GM18508 (cell line): ENCODE results near the gene MEIOB.
"Not testable (repeated sequence)": the region's sequence is repeated elsewhere in the genome, so short reads cannot be mapped to it uniquely, and the experiment has no call there.

Experiments used
- ATAC-seq: cut with Tn5 transposase; IDR thresholded peaks from one replicate; pipeline ENCODE4 v1.9.1; 2021; ENCODE audit warnings: moderate number of reproducible peaks; ENCODE audit not compliant: insufficient read depth, unreplicated experiment

MEIOB gene

DNA sequence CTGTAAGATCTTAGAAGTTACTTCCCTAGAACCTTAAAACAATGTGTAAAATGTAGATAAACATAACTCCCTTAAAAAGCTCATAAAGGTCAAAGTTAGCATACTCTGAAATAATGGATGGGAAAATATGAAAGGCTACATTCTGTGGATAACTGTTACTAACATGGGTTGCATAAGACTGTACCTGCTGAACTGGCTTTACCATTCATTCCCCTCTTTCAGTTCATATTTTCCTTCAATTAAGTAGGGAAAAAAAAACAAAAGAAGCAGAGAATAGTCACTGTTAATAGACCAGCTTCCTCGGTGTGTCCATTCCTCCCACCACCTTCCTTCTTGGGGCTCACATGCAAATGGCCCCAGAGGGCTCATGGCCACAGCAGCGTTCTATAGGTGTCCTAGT, 7.5 kb upstream of the MEIOB start:
- no peak for ATAC-seq

DNA sequence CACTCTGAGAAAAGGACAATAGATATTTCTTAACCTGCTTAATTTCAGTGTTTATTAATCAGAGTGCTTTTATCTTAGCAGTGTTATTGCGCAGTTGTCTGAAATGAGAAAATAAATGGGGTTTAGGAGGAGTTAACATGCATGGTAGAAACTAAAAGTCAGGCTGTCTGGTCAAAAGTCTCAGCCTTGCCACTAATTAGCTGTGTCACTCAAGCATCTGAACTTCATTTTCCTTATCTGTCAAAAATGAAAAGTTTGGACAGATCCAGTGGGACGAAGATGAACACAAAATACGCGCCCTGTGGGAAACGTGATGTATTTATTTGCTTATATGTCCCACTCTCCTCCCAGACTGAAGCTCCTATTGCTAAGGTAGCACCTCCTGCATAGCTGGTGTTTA, 6.3 kb upstream of the MEIOB start:
- ATAC-seq = no peak

DNA sequence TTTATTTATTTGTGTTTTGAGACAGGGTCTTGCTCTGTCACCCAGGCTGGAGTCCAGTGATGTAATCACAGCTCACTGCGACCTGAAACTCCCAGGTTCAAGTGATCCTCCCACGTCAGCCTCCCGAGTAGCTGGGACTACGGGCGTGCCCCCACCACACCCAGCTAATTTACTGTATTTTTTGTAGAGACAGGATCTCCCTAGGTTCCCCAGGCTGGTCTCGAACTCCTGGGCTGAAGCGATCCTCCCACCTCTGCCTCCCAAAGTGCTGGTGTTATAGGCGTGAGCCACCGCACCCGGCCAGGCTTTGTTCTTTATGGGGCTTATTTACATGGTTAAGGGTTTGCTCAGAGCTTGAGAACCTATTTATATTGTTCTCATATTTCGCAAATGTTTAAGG, 5.8 kb upstream of the MEIOB start:
- ATAC-seq = no peak

DNA sequence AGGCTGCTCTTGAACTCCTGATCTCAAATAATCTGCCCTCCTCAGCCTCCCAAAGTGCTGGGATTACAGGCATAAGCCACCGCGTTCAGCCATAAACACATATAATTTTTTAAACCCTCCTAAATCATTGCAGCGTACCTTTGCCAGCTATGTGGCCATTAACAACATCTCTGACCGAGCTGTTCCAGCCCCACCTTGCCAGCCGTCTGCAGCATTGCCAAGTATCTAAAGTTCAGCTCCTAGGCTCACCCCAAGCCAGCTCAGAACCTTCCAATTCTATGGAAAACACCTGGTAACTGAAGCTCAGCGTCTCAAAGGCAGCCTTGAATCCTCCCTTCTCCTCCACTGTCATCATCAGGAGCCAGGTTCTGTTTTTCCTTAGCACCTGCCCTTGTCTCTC, 5.1 kb upstream of the MEIOB start:
- ATAC-seq = no peak

DNA sequence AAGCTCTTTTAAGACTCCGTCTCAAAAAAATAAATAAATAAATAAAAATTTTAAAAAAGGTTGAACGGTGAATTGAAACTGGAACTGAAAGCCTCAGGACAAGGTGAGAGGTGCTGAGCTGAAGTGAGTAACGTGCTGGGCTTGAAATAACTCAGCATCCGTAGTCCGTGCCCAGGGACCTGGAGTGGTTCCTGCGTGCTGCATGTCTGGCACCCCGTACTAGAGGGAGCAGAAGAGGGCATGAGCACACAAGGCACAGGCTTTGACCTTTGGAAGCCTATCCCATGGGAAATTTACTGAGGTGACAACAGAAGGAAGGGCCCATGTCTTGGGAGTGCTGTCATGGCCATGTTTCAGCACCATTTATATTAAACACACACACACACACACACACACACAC, 4.5 kb upstream of the MEIOB start:
- ATAC-seq = no peak

DNA sequence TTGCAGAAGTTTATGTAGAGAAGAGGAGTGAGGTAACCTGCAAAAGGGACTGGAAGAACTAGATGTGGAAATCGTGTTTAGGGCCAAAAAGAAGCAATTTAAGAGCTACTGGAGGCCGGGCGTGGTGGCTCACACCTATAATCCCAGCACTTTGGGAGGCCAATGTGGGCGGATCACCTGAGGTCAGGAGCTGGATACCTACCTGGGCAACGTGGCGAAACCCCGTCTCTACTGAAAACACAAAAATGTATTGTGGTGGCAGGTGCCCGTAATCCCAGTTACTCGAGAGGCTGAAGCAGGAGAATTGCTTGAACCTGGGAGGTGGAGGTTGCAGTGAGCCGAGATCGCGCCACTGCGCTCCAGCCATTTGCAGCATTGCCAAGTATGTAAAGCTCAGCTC, 4.1 kb upstream of the MEIOB start:
- not testable (repeated sequence) for ATAC-seq

DNA sequence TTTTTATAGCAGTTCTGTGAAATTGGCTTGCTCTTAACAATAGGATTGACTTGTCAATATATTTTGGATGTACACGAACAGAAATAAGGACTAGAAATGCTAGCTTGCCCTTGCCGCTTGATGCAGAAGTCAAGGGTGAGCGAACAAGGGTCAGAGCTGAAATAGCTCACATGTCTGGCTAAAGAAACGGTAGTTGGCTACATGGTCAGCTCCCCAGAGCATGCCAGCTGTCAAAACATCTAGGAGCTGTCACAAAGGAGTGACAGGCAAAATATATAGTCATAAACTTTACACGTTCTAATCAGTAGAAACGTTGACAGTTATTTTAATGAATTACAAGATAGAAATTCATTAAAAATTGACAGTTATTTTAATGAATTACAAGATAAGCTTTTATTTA, 2.9 kb upstream of the MEIOB start:
- ATAC-seq = no peak

DNA sequence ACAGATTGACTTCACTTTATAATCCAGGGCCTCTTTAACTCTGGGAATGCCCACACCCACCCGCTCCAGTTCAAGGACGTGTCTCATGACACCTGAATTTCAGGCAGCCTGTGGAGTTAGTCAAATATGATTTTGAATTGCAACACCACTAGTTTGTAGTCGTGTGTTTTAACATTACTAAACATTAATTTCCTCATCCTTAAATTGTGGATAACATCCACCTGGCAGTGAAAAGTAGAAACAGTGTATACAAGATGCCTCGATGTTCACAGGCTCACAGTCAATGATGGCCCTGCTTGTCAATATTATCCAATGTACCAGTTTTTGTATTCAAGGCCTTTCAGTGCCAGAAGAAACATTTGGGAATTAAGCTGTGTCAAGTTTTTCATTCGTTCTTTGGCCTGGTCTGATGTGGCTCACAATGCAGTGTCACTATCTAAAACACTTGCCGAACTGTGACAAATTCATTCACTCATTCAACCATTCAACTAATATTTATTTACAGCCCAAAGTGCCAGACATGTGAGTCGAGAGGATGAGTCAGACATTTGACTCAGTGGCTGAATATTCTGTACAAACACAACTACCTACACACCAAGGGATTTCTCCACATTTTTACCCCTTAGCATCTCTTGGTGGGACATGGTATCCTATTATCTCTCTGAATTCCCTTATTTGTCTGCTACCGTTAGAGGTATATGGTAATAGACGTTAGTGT, 1.4 kb downstream of the MEIOB start:
- no peak for ATAC-seq

DNA sequence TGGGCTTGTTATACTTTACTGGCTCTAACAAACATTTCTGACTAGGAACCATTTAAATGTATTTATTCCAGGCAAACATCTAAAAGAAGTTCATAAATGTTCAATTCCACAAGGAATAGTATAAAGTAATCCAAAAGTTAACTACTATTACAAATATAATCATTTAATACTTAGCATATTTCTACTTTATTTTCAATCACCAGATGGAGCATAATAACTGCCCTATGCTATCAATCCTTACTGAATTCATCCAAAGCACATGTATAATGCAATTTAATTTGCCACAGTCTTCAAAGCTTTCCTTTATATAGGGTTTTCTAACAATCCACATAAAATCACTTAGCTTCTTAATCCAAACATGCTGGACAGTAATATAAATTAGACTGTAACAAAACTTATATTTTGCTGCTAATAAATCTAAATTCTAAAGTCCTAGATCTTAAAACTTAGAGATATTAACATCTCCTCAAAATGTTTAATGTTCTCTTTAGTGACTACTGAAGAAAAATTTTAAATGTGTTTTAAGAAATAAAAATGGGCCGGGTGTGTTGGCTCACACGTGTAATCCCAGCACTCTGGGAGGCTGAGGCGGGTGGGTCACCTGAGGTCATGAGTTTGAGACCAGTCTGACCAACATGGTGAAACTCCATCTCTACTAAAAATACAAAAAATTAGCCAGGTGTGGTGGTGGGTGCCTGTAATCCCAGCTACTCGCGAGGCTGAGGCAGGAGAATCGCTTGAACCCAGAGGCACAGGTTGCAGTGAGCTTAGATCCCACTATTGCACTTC, 5.9 kb downstream of the MEIOB start:
- no peak for ATAC-seq

DNA sequence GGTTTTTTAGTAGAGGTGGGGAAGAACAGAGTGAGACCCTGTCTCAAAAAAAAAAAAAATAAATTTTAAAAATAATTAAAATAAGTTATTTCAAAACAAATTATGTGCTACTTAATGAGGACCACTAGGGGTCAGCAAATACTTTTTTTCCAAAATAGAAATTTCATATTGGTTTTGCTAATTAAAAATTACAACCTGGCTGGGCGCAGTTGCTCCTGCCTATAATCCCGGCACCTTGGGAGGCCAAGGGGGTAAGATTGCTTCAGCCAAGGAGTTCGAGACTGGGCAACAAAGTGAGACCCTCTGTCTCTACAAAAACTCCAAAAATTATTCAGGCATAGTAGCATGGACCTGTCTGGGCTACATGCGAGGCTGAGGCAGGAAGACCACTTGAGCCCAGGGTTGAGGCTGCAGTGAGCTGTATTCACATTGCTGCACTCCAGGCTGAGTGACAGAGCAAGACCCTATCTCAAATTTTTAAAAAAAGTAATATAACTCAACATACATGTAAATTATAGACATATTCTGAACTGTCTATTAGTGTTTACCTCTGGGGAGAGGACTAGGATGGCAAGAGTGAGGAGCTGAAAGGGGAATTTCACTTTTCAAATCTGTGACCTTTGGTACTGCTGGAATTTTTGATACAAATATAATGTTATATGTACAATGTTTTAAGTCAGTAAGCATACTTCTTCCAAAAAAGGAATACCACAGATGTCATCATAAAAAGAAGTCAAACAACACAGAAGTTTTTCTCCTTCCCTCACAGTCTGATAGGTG, 8.1 kb downstream of the MEIOB start:
- no peak for ATAC-seq

DNA sequence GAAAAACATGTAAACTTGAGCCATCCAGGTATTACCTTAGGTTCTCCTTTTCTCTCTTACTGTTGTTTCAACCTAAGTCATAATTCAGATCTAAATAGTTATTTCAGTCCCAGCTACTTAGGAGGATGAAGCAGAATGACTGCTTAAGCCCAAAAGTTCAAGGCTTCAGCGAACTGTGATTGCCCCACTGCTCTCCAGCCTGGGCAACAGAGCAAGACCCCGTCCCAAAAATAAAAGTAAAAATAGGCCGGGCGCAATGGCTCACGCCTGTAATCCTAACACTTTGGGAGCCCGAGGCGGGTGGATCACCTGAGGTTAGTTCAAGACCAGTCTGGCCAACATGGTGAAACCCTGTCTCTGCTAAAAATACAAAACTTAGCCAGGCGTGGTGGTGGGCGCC, 9.6 kb downstream of the MEIOB start:
- no peak for ATAC-seq

DNA sequence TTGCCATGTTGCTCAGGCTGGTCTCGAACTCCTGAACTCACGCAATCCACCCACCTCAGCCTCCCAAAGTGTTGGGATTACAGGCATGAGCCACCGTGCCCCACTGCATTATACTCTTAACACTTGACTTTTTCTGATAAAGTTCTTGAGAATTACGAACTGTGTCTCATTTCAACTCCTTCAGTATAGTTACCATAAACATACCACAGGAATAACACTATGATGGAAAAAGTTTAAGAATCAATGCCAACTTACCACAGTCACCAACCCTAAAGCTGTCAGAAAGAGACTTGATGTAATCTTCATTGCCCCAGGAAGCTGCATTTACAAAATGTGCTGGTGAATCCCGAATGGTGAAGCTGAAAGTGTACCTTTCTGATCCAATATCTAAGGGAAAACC, 10.2 kb downstream of the MEIOB start:
- ATAC-seq = no peak

DNA sequence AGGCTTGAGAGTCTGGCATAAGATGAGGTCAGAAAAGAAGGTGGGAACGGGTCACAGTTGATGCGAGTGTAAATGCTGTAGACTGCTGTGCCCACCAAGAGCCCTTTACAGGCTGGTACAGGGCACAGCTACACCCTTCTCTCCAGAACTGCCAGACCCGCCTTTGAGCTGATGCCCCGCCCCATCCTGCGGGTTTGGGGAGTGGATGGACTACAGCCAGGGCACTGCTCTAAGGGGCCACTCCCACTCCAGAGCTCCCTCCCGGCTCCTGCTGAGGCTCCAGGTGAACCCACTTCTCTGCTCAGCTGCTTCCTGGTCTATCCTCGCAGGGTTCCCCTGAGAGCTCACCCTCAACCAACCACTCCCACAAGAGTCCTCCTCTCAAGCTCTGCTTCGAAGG, 12.3 kb downstream of the MEIOB start:
- ATAC-seq = no peak

DNA sequence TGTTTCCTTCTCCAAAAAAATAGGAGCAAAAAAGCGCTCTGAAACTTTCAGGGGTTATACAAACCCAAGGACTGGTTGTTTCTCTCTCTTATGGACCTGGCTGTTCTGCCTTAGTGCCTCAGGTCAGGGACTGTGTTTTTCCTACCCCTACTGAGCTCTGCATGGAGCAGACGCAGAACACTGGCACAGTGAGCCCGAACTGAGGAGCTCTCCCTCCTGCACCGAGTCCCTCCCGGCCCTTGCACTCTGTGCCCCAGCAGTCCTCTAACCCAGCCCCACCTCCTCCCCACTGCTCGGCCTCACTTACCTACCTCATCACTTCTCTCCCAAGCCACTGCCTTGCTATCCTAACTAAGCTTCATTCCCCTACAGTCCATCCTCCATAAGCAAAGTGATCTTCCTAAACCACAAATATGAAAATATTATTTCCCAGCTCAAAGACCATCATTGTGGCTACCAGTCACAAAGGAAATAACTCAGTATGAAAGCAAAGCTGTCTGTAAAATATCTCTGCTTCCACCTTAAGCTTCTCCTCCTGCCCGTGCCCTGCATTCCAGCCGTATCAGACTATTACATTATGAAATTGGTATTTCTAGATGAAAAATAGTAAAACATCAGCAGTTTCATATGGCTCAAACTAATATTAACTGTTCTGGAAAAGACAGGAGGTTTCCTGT, 13.6 kb downstream of the MEIOB start:
- no peak for ATAC-seq

DNA sequence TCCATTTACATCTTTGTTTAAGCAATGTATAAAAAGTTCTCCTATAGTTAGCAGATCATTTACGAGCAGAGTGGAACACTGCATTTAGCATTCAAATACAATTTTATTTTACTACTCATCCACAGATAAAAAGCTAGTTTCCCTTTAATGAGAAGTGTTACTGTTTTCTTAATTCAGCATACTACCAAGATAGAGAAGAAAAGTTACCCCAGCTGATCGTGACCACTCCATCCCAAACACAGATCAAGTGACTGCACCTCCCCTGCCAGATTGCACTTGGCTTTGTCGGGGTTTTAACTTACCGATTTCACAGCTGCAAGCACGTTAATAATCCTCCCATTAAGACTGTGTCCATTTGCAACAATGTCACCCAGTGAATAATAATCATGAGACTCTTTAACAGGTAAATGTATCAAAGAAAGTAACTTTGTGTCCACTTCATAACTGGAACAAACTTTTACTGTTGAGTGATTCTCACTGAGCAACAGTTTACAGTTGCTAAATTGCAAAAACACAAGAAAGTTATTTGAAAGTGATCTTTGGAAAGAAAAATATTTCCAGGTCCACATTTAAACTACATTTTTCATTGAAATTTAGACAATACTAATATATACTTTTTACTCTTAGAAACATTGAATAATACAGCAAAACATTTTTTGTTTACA, 14.4 kb downstream of the MEIOB start:
- ATAC-seq = no peak

DNA sequence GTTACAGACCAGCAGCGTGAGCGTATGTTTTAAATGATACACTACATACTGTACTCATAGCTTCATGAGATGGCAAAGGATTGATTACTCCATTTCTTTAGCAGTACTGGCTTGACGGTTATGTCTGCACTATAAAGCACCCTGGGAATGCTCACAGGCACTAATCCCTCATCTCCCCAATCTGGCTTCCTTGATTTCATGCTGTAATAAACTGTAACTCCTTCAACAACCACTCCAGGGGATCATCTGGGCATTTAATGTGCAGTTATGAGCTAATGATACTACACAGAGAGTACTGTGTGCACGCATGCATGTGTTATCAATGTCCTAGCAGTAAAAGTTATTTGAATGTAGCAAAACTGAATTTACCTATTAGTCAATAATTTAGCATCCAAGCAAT, 20.2 kb downstream of the MEIOB start:
- ATAC-seq = no peak

DNA sequence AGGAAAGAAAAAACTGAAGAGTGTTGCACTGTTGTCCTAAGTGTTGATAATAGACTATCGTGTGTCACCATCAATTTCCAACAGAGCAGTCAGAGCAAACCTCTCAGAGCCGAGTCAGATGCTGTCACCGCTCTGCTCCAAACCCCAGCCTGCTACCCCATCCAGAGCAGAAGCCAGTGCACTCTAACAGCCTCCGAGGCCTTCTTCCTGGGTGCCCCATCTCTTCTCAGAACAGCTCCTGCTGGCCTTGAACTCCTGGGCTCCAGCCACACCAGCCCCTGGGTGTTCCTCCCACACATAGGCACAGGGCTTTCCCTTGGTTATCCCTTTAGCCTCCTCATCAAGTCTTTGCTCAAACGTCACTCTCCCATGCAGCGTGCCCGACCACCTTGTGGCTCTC, 21.0 kb downstream of the MEIOB start:
- no peak for ATAC-seq

DNA sequence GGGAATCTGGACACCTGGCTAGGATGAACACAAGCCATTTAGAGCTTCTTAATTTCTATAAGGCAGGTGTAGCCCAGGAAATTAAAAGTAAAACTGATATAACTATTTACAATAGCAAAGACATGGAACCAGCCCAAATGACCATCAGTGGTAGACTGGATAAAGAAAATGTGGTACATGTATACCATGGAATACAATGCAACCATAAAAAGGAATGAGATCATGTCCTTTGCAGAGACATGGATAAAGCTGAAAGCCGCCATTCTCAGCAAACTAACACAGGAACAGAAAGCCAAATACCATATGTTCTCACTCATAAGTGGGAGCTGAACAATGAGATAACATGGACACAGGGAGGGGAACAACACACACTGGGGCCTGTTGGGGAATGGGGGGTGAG, 25.5 kb downstream of the MEIOB start:
- no peak for ATAC-seq

DNA sequence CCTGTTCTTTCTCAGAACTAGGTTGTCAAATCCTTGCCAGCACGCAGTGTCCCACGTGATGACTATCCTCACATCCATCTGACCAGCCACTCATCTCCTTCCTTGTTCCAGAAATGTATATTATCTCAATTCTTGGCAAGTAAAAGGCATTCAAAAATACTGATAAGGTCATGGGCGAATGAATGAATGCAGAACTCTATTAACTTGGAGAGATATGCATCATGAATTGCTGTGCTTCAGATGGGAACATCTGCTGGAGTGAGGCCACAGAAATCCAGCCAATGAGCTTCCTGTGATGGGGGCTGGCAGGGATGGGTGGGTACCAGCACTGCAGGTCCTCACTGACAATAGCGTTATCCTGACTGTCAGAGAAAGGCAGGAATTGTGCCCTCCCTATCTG, 26.0 kb downstream of the MEIOB start:
- ATAC-seq = no peak

DNA sequence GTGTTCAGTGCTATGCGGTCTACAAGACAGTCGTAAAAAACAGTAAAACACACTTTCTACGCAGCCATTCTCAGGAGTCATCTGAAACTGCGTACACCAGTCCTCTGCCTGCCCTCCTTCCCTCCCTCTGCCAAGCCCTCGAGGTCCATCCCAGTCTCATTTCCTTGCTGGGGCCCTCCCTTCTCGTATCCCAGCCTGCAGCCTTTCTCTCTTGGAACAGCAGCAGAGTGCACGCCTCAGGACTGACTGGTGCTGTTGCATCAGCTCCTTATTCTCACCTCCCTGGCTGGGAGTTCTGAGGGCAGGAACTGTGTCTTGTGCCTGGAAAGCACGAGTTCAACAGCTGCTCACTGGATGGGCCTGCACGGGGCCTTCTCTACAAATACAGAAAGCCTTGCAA, 32.4 kb downstream of the MEIOB start:
- ATAC-seq = no peak
